Ovary (tissue), 9 donors: ENCODE results near the gene NIPAL4. TPM values are rescaled to one million over a fixed set of nuclear protein-coding genes. Genes with fewer than 3 reads are reported as not detected.
A peak's percentile ranks its signal among the peaks of the same experiment; 100 is the strongest.

Experiments
- DNase-seq, 5 donors: peaks; one replicate each; pipeline ENCODE4 v3.0.0-alpha.2; 2019 to 2020
- H3K27ac ChIP-seq, 2 donors: fragments of 200-600 bp; one replicate each; pipeline versions ENCODE4 v1.5.1 to v1.8.0; 2019 to 2022
- H3K27me3 ChIP-seq: fragments of 200-600 bp; one replicate; pipeline ENCODE4 v1.8.0; 2022
- H3K36me3 ChIP-seq: fragments of 200-600 bp; sonication (generic); one replicate; pipeline ENCODE4 v1.5.1; 2019
- H3K4me1 ChIP-seq: one replicate; pipeline ENCODE4 v1.8.1; 2013; ENCODE audit warnings: mild to moderate bottlenecking, moderate library complexity; ENCODE audit not compliant: insufficient read depth
- H3K4me3 ChIP-seq: fragments of 200-600 bp; sonication (generic); one replicate; pipeline ENCODE4 v1.5.1; 2017
- H3K9me3 ChIP-seq, 2 donors: fragments of 200-600 bp in 1 of 2; sonication (generic) in 1 of 2; one replicate each; pipeline versions ENCODE4 v1.5.1 to v1.8.1; 2013 to 2019; ENCODE audit warnings: mild to moderate bottlenecking in 1 of 2, moderate library complexity in 1 of 2
- CTCF ChIP-seq, 3 donors: fragments of 450-650 bp in 2 of 3; fragments of 200-600 bp in 1 of 3; IDR thresholded peaks; one replicate each; pipeline versions ENCODE4 v1.5.1 to v1.8.0; 2016 to 2022; ENCODE audit warnings: antibody characterized with exemption in 3 of 3, mild to moderate bottlenecking in 1 of 3
- EP300 ChIP-seq: sonication (generic); formaldehyde crosslinking; IDR thresholded peaks from one replicate; pipeline ENCODE4 v1.6.1; 2017; ENCODE audit warnings: antibody characterized with exemption
- POLR2A ChIP-seq: fragments of 450-650 bp; IDR thresholded peaks from one replicate; pipeline ENCODE4 v1.6.1; 2017; ENCODE audit warnings: antibody characterized with exemption, mild to moderate bottlenecking, moderate library complexity
- WGBS, 3 donors: extraction: QIAGEN DNeasy Blood & Tissue Kit in 1 of 3; methylation state at CpG; one replicate each; pipeline versions ENCODE4 v1.1.5 to v1.1.7; 2013 to 2017; 5-methylcytosine and 5-hydroxymethylcytosine counted together
- intact Hi-C, 4 donors: fragments of 100-400 bp; cut with DNase I; formaldehyde crosslinking; loops; one replicate each; pipeline versions ENCODE4 v1.11.0 to v1.15.1; 2022 to 2023
- polyA plus RNA-seq, 2 donors: library from polyadenylated mRNA; stranded (reverse); fragments of 200-250 nt in 1 of 2; fragments of 350-450 nt in 1 of 2; fragmentation: Illumina TruSeq in 1 of 2; extraction: RNeasy Lipid Tissue Mini Kit (QIAGEN cat#74804) in 1 of 2; gene quantifications; one replicate each; pipeline ENCODE4 v1.2.3, GENCODE V29; 2013 to 2014
- total RNA-seq, 7 donors: library from RNA; depleted of rRNA in 2 of 7; stranded (reverse); fragments of >200 nt in 2 of 7; fragmentation: NEBNext Ultra II Directional in 3 of 7; extraction: Animal tissue kit (Norgen Biotek cat#: 25700) in 3 of 7; gene quantifications; one replicate each; pipeline versions ENCODE4 v1.1.0 to v1.2.4, GENCODE V29; 2016 to 2023
- donor health status: DM: no; HTN: no; CAD: no; lungs with moderate emphysema.
- donor health status: DM: no; HTN: no; CAD: no.
- donor health status: Bipolar disorder and iron deficiency.
- donor health status: DM: yes; HTN: yes; CAD: no.
- donor health status: DM: no; HTN: no; CAD: no.
- donor health status: DM: yes; HTN: yes; CAD: no.

The NIPAL4 gene
- total and polyA plus RNA-seq, 9 donors = 0.80 TPM; not detected in 8

GRCh38 chr5:157516006-157516405 lies 56.0 kb downstream of the NIPAL4 start:
- no peaks in the 10 kb centered on the region for H3K9me3 ChIP-seq
- H3K4me3 ChIP-seq = no peak overlapping the region
- peak overlapping the region in 1 of 2 donors; percentile 51 for H3K27ac ChIP-seq
- H3K36me3 ChIP-seq = no peaks in the 10 kb centered on the region
- DNase-seq = peak in 2 of 5 donors; percentile 29 to 51
- no peak for TF ChIP-seq POLR2A
- TF ChIP-seq CTCF (IDR thresholded peaks at IDR 0.05) = no peak
- TF ChIP-seq EP300 = no peak
- intact Hi-C loops = loop anchor here in 1 of 4 donors (10.0 kb wide), 1 partner anchor 59 kb away; the partner anchor contains the start of gene ADAM19
- 14 to 20% (median 14%) methylated on average over 3 of the region's 3 CpGs for WGBS, 3 donors
- H3K27me3 ChIP-seq = no peaks in the 10 kb centered on the region
- H3K4me1 ChIP-seq = peaks cover 18% of the 10 kb centered on the region

GRCh38 chr5:157516626-157517325 lies 56.8 kb downstream of the NIPAL4 start:
- DNase-seq = peak; percentile 64 to 89 (median 72)
- WGBS, 3 donors = 1 to 14% (median 7%) methylated on average over 5 of the region's 5 CpGs
- Histone ChIP-seq H3K4me3 (no peak overlapping the region), H3K36me3 (no peaks in the 10 kb centered on the region), H3K4me1 (peaks cover 14% of the 10 kb centered on the region), H3K9me3 (no peaks in the 10 kb centered on the region), H3K27me3 (no peaks in the 10 kb centered on the region), H3K27ac (peak overlapping the region in 1 of 2 donors; percentile 51)
- TF ChIP-seq POLR2A (no peak), EP300 (no peak), CTCF (IDR thresholded peaks at IDR 0.05) (no peak)
- intact Hi-C loops = loop anchor here in 1 of 4 donors (10.0 kb wide), 1 partner anchor 58 kb away; the partner anchor contains the start of gene ADAM19

GRCh38 chr5:157518963-157519362 lies 59.0 kb downstream of the NIPAL4 start:
- no peak for TF ChIP-seq CTCF (IDR thresholded peaks at IDR 0.05)
- peaks cover 10% of the 10 kb centered on the region for H3K4me1 ChIP-seq
- no peak for DNase-seq
- intact Hi-C loops = loop anchor here in 1 of 4 donors (10.0 kb wide), 1 partner anchor 56 kb away; the partner anchor contains the start of gene ADAM19
- no peaks in the 10 kb centered on the region for H3K9me3 ChIP-seq
- H3K27me3 ChIP-seq = no peaks in the 10 kb centered on the region
- H3K27ac ChIP-seq = no peak overlapping the region
- H3K36me3 ChIP-seq = no peaks in the 10 kb centered on the region
- WGBS, 3 donors = 83 to 91% (median 86%) methylated on average over 6 of the region's 6 CpGs
- H3K4me3 ChIP-seq = no peak overlapping the region

- no peaks in the 10 kb centered on the region for H3K27me3 ChIP-seq
- TF ChIP-seq EP300 (no peak), CTCF (IDR thresholded peaks at IDR 0.05) (no peak), POLR2A (no peak)
- no peak overlapping the region for H3K4me3 ChIP-seq
- peaks cover 10% of the 10 kb centered on the region for H3K4me1 ChIP-seq
- WGBS, 3 donors = 94 to 98% (median 95%) methylated on average over 9 of the region's 9 CpGs
- no peaks in the 10 kb centered on the region for H3K36me3 ChIP-seq
- no peak for DNase-seq
- intact Hi-C loops = loop anchor here in 1 of 4 donors (10.0 kb wide), 1 partner anchor 55 kb away; the partner anchor contains the start of gene ADAM19
- no peak overlapping the region for H3K27ac ChIP-seq
- H3K9me3 ChIP-seq = no peaks in the 10 kb centered on the region
Observed at GRCh38 chr5:157519579-157520253, 59.7 kb downstream of the NIPAL4 start.
